Measurements from ENCODE around the gene PRKCQ. TPM values are rescaled to one million over a fixed set of nuclear protein-coding genes. Genes with fewer than 3 reads are reported as not detected.

Gene PRKCQ
- total RNA-seq, 1 experiment from 2014 or later: 12.1 TPM

- H3K4me1 Mint-ChIP-seq: no peaks in the 10 kb centered on the region
- H3K4me3 Mint-ChIP-seq: no peak overlapping the region; a peak in 1 of 5 replicates
Observed at GRCh38 chr10:6457376-6457775, 122.7 kb downstream of the PRKCQ start.

More at GRCh38 chr10:6457376-6457775, 122.7 kb downstream of the PRKCQ start:
- no CpG with 5 or more reads among the region's 5 CpGs for WGBS (ENCODE audit: extremely low coverage, insufficient read length, low lambda C conversion rate)
- Histone ChIP-seq H3K4me2 (ENCODE audit: insufficient read depth, insufficient read length, low read length) (no peak overlapping the region), H3K56ac (ENCODE audit: insufficient read length, low read depth, low read length) (no peak overlapping the region), H2BK5ac (ENCODE audit: insufficient read length, low read length) (no peak overlapping the region), H3K4ac (ENCODE audit: low read depth, low read length) (no peak overlapping the region), H3K79me2 (ENCODE audit: insufficient read depth, low read length) (no peaks in the 10 kb centered on the region), H4K8ac (replicated peaks; ENCODE audit: insufficient read length, low read depth, low read length) (no peak overlapping the region), H3K23ac (ENCODE audit: insufficient read length, low read depth, low read length) (no peak overlapping the region), H4K5ac (ENCODE audit: insufficient read length, low read depth, low read length) (no peak overlapping the region), H4K91ac (ENCODE audit: insufficient read length, low read depth, low read length) (no peak overlapping the region), H2BK20ac (ENCODE audit: low read depth, low read length, poor library complexity, severe bottlenecking) (no peak overlapping the region), H3K4me1 (ENCODE audit: insufficient read depth, low read length) (no peaks in the 10 kb centered on the region), H2BK15ac (ENCODE audit: low read depth, low read length) (no peak overlapping the region), H3K14ac (ENCODE audit: insufficient read depth, low read length) (no peak overlapping the region), H3K23me2 (ENCODE audit: insufficient read length, low read depth, low read length, poor library complexity, severe bottlenecking) (no peaks in the 10 kb centered on the region), H4K20me1 (ENCODE audit: control insufficient read depth, insufficient read depth, insufficient read length) (no peaks in the 10 kb centered on the region), H3K9me3 (ENCODE audit: control insufficient read depth, low read depth, low read length) (no peaks in the 10 kb centered on the region), H2AK5ac (ENCODE audit: insufficient read length, low read length) (no peak overlapping the region), H3K27ac (ENCODE audit: insufficient read length, low read depth, low read length) (no peak overlapping the region), H3K9ac (ENCODE audit: extremely low read depth, insufficient read length, low read length) (no peak overlapping the region), H2BK120ac (ENCODE audit: low read depth, low read length, poor library complexity, severe bottlenecking) (no peak overlapping the region), H2BK12ac (ENCODE audit: insufficient read length, low read depth, low read length) (no peak overlapping the region), H2AFZ (ENCODE audit: low read length) (no peak overlapping the region), H3K18ac (ENCODE audit: insufficient read length, low read depth, low read length) (no peak overlapping the region), H3K79me1 (ENCODE audit: insufficient read depth, low read depth, low read length, poor library complexity, severe bottlenecking) (no peaks in the 10 kb centered on the region), H3T11ph (ENCODE audit: low read length) (no peak overlapping the region), H3K27me3 (ENCODE audit: insufficient read depth, low read length) (no peaks in the 10 kb centered on the region)
- no peak for TF ChIP-seq CTCF (conservative IDR thresholded peaks at IDR 0.05)
- H3K9me3 Mint-ChIP-seq: peaks cover 4 to 9% of the 10 kb centered on the region in 2 experiments; a peak in 4 of 5 replicates
- no peaks in the 10 kb centered on the region for H3K27me3 Mint-ChIP-seq (ENCODE audit: low read depth)
- H3K36me3 Mint-ChIP-seq (ENCODE audit: insufficient read depth in 1 of 3, low read depth in 3 of 3): peaks cover 60 to 79% (median 72%) of the 10 kb centered on the region in 3 experiments
- no peak for DNase-seq
- no peak overlapping the region for H3K27ac Mint-ChIP-seq
